IPS-15b (cell line): ENCODE measurements around the gene SIX1.

Source experiments
- H3K27me3 ChIP-seq: one replicate; pipeline ENCODE4 v1.6.1; 2013; ENCODE audit warnings: low read length; ENCODE audit not compliant: control insufficient read depth, insufficient read depth
- H3K36me3 ChIP-seq: one replicate; pipeline ENCODE4 v1.6.1; 2013; ENCODE audit warnings: low read length; ENCODE audit not compliant: control insufficient read depth, insufficient read depth
- H3K4me1 ChIP-seq: one replicate; pipeline ENCODE4 v1.6.1; 2013; ENCODE audit warnings: mild to moderate bottlenecking, low read length; ENCODE audit not compliant: control insufficient read depth, insufficient read depth
- H3K4me3 ChIP-seq: one replicate; pipeline ENCODE4 v1.5.1; 2013; ENCODE audit warnings: low read depth, low read length
- H3K9ac ChIP-seq: one replicate; pipeline ENCODE4 v1.6.1; 2013; ENCODE audit warnings: low read depth, mild to moderate bottlenecking, low read length
- H3K9me3 ChIP-seq: one replicate; pipeline ENCODE4 v1.6.1; 2013; ENCODE audit warnings: mild to moderate bottlenecking, low read length; ENCODE audit not compliant: control insufficient read depth, insufficient read depth

SIX1 gene

DNA sequence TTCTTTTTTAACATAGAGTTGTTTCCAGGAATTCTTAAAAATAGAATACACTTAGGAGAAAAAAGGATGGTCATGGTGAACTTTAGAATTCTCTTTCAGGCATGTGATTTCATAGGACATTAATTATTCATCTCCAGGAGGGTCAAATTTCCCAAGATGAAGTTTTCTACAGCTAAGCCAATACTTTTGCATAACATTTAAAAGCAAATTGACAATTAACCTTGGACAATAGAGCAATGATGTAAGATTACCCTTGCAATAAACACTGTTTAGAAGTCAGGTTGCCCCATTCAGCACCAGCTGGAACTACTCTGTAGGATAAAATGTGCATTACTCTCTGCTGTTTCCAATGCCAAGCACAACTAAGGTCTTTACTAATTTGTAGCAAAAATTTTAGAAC is 49.5 kb downstream of the SIX1 start:
- H3K27me3 ChIP-seq: no peaks in the 10 kb centered on the region
- no peak overlapping the region for H3K4me3 ChIP-seq

GRCh38 chr14:60596139-60596538 is 53.1 kb downstream of the SIX1 start:
- no peaks in the 10 kb centered on the region for H3K36me3 ChIP-seq
- H3K9me3 ChIP-seq: no peaks in the 10 kb centered on the region
- H3K27me3 ChIP-seq: no peaks in the 10 kb centered on the region
- H3K4me3 ChIP-seq: no peak overlapping the region
- H3K9ac ChIP-seq: no peak overlapping the region
- H3K4me1 ChIP-seq: peaks cover 5% of the 10 kb centered on the region

More for the DNA sequence above, 49.5 kb downstream of the SIX1 start:
- H3K4me1 ChIP-seq: peaks cover 5% of the 10 kb centered on the region
- H3K36me3 ChIP-seq: no peaks in the 10 kb centered on the region
- H3K9ac ChIP-seq: no peak overlapping the region
- H3K9me3 ChIP-seq: no peaks in the 10 kb centered on the region

DNA sequence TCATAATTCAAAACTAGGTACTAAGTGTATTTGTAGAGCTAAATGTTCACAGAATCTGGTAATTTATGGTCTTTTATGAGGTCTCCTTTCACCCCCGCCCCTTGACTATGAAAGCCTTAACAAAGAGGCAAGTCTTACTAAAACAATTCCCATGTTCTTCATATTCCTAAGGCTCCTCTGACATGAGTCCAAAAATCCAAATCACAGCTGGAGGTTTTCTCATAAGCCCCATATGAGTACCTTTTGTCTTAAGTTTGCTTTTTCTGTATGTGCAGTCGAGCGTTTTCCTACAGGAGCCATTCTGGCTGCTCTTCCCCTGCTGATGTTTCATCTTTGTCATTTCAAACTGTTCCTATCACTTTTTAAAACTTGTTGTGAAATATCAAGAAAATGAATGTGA is 55.2 kb downstream of the SIX1 start:
- Histone ChIP-seq H3K27me3 (no peaks in the 10 kb centered on the region), H3K36me3 (no peaks in the 10 kb centered on the region), H3K4me1 (no peaks in the 10 kb centered on the region), H3K9me3 (no peaks in the 10 kb centered on the region), H3K4me3 (no peak overlapping the region), H3K9ac (no peak overlapping the region)
